HepG2 (cell line): ENCODE data around the gene CLEC20A. TPM values are rescaled to one million over a fixed set of nuclear protein-coding genes. Genes with fewer than 3 reads are reported as not detected.

Experiments used
- ATAC-seq: fragments of 200-7000 bp; cut with Tn5 transposase; 3 replicates; pipeline ENCODE4 v1.9.1; 2020; ENCODE audit warnings: mild to moderate bottlenecking, moderate library complexity
- BruUV-seq: library from RNA; stranded (reverse); fragments of 400-500 nt; replicated peaks from 2 replicates; lab custom pipeline; 2021; lab: Mats Ljungman, UMichigan
- CTCF ChIA-PET: fragments of 300-600 bp; formaldehyde crosslinking; extraction: SDS; loops from one replicate; lab custom pipeline; 2021; ENCODE audit warnings: low total read pairs, inconsistent platforms, low intra/inter-chr PET ratio; lab: Yijun Ruan, JAX
- POLR2A ChIA-PET: fragments of 350-600 bp; sonication (Branson Sonifier 250); formaldehyde crosslinking; loops from one replicate; lab custom pipeline; 2020; ENCODE audit warnings: antibody characterized with exemption, inconsistent platforms; lab: Yijun Ruan, JAX
- DNase-seq: peaks from one replicate; pipeline ENCODE4 v3.0.0-alpha.2; 2015; ENCODE audit warnings: low spot score
- FAIRE-seq: peaks from 3 replicates; lab custom pipeline; 2011; peaks lifted over from hg19 to GRCh38; lab: Jason Lieb, UNC
- H2AFZ ChIP-seq: one replicate; pipeline ENCODE4 v1.6.1; 2011; ENCODE audit warnings: low read length, inconsistent platforms
- H3K27ac ChIP-seq: fragments of 300-600 bp; 3 replicates; pipeline ENCODE4 v1.8.0; 2011; ENCODE audit warnings: mixed run types, mild to moderate bottlenecking, mixed read lengths, low read length, inconsistent platforms; ENCODE audit not compliant: insufficient read depth; ENCODE audit errors: extremely low read length
- H3K27me3 ChIP-seq, 2 experiments: fragments of 200-600 bp in 1 of 2; 2 replicates in 1 of 2; 3 replicates in 1 of 2; pipeline versions ENCODE4 v1.6.0 to v1.8.0; 2011; ENCODE audit warnings: low read length in 2 of 2, mild to moderate bottlenecking in 2 of 2, moderate library complexity in 2 of 2, inconsistent platforms in 1 of 2; ENCODE audit not compliant: insufficient read depth in 2 of 2, control insufficient read depth in 1 of 2
- H3K36me3 ChIP-seq, 2 experiments: fragments of 200-600 bp in 1 of 2; replicated peaks in 1 of 2; 2 replicates in 1 of 2; 3 replicates in 1 of 2; pipeline versions ENCODE4 v1.5.1 to v1.8.0; 2011; ENCODE audit warnings: low read length in 2 of 2, inconsistent platforms in 1 of 2; ENCODE audit not compliant: insufficient read depth in 2 of 2, control insufficient read depth in 1 of 2
- H3K4me1 ChIP-seq: 2 replicates; pipeline ENCODE4 v1.5.1; 2012; ENCODE audit warnings: low read length, inconsistent platforms; ENCODE audit not compliant: insufficient read depth
- H3K4me2 ChIP-seq: 2 replicates; pipeline ENCODE4 v1.6.0; 2011; ENCODE audit warnings: low read depth, low read length, inconsistent platforms
- H3K4me3 ChIP-seq, 3 experiments: fragments of 200-600 bp in 1 of 3; sonication (generic), shearing (Covaris generic) in 1 of 3; replicated peaks in 1 of 3; 2 replicates each; pipeline ENCODE4 v1.5.1; 2011 to 2016; ENCODE audit warnings: low read length in 3 of 3, inconsistent platforms in 2 of 3, low read depth in 2 of 3, mild to moderate bottlenecking in 2 of 3, control low read depth in 1 of 3, mixed read lengths in 1 of 3; ENCODE audit not compliant: insufficient read depth in 1 of 3
- H3K79me2 ChIP-seq: one replicate; pipeline ENCODE4 v1.6.1; 2011; ENCODE audit warnings: low read length, inconsistent platforms; ENCODE audit not compliant: insufficient read depth
- H3K9ac ChIP-seq: 2 replicates; pipeline ENCODE4 v1.6.0; 2011; ENCODE audit warnings: mild to moderate bottlenecking, low read depth, low read length, inconsistent platforms; ENCODE audit not compliant: insufficient read depth
- H3K9me3 ChIP-seq: 2 replicates; pipeline ENCODE4 v1.5.1; 2012; ENCODE audit warnings: mild to moderate bottlenecking, low read length
- H4K20me1 ChIP-seq: 2 replicates; pipeline ENCODE4 v1.6.0; 2011; ENCODE audit warnings: inconsistent platforms, mild to moderate bottlenecking, low read length, moderate library complexity; ENCODE audit not compliant: insufficient read depth
- ATF7 ChIP-seq, 2 experiments: fragments of 450-650 bp in 1 of 2; sonication (generic) in 1 of 2; formaldehyde crosslinking in 1 of 2; IDR thresholded peaks; 2 replicates each; pipeline versions ENCODE4 v1.4.0 to v1.6.1; 2016 to 2020; ENCODE audit warnings: antibody characterized with exemption in 1 of 2, mild to moderate bottlenecking in 1 of 2, missing genetic modification reagents in 1 of 2
- CCDC6 ChIP-seq: sonication (generic); formaldehyde crosslinking; IDR thresholded peaks from 2 replicates; pipeline ENCODE4 v1.8.1; 2022; ENCODE audit warnings: mild to moderate bottlenecking, missing genetic modification reagents, moderate library complexity
- CEBPB ChIP-seq: IDR thresholded peaks from 2 replicates; pipeline ENCODE4 v1.6.1; 2011; ENCODE audit warnings: low read depth, low read length, improper control_type of control experiment, borderline replicate concordance
- FOXC1 ChIP-seq: sonication (generic); formaldehyde crosslinking; IDR thresholded peaks from 2 replicates; pipeline ENCODE4 v1.8.0; 2022; ENCODE audit warnings: mild to moderate bottlenecking, missing genetic modification reagents, borderline replicate concordance
- GTF2F1 ChIP-seq: fragments of 150-350 bp; IDR thresholded peaks from 2 replicates; pipeline ENCODE4 v1.6.1; 2014; ENCODE audit warnings: low read length
- HIVEP1 ChIP-seq: sonication (generic); formaldehyde crosslinking; IDR thresholded peaks from 2 replicates; pipeline ENCODE4 v1.4.0; 2020; ENCODE audit warnings: mild to moderate bottlenecking, missing genetic modification reagents
- HNRNPL ChIP-seq: fragments of 200-400 bp; formaldehyde crosslinking; IDR thresholded peaks from 2 replicates; pipeline ENCODE4 v1.6.1; 2017; ENCODE audit warnings: mild to moderate bottlenecking, low read depth, low read length
- KLF15 ChIP-seq: sonication (generic); formaldehyde crosslinking; IDR thresholded peaks from 2 replicates; pipeline ENCODE4 v1.8.1; 2023; ENCODE audit warnings: borderline replicate concordance, mild to moderate bottlenecking, inconsistent platforms, missing genetic modification reagents, mixed read lengths
- ONECUT2 ChIP-seq: sonication (generic); formaldehyde crosslinking; IDR thresholded peaks from 2 replicates; pipeline ENCODE4 v1.4.0; 2020; ENCODE audit warnings: missing genetic modification reagents
- SMAD9 ChIP-seq: sonication (generic); formaldehyde crosslinking; IDR thresholded peaks from 2 replicates; pipeline ENCODE4 v1.5.1; 2020; ENCODE audit warnings: mild to moderate bottlenecking, missing genetic modification reagents
- ZKSCAN8 ChIP-seq: IDR thresholded peaks from 2 replicates; pipeline ENCODE4 v1.6.1; 2016; ENCODE audit warnings: borderline replicate concordance, missing genetic modification reagents, missing compliant biosample characterization
- ZNF317 ChIP-seq: sonication (generic); formaldehyde crosslinking; IDR thresholded peaks from 2 replicates; pipeline ENCODE4 v1.5.0; 2020; ENCODE audit warnings: mild to moderate bottlenecking, missing genetic modification reagents
- ZNF550 ChIP-seq: sonication (generic); formaldehyde crosslinking; IDR thresholded peaks from 2 replicates; pipeline ENCODE4 v1.4.0; 2020; ENCODE audit warnings: mild to moderate bottlenecking, missing genetic modification reagents, borderline replicate concordance
- ZNF644 ChIP-seq: IDR thresholded peaks from 2 replicates; pipeline ENCODE4 v1.6.1; 2016; ENCODE audit warnings: low read depth
- ZNF749 ChIP-seq: sonication (generic); formaldehyde crosslinking; IDR thresholded peaks from 2 replicates; pipeline ENCODE4 v1.8.0; 2022; ENCODE audit warnings: mild to moderate bottlenecking, missing genetic modification reagents, moderate library complexity, borderline replicate concordance
- ZNF841 ChIP-seq: sonication (generic); formaldehyde crosslinking; IDR thresholded peaks from 2 replicates; pipeline ENCODE4 v1.8.1; 2023; ENCODE audit warnings: missing genetic modification reagents, borderline replicate concordance
- WGBS: methylation state at CpG from one replicate; pipeline ENCODE4 v1.1.6; 2017; ENCODE audit warnings: low lambda C conversion rate; 5-methylcytosine and 5-hydroxymethylcytosine counted together
- in situ Hi-C: cut with HindIII; loops from 2 replicates; pipeline ENCODE4 v1.10.0; 2017; ENCODE audit warnings: low pct_unique_long_range_greater_than_20kb; ENCODE audit not compliant: extremely low pct_ligation_motif_present
- intact Hi-C: fragments of 100-400 bp; cut with micrococcal nuclease; formaldehyde crosslinking; loops from one replicate; pipeline ENCODE4 v1.10.0; 2022; ENCODE audit not compliant: unreplicated experiment
- polyA plus RNA-seq, 8 experiments: library from polyadenylated mRNA; depleted of rRNA in 3 of 8; stranded (reverse) in 7 of 8; unstranded in 1 of 8; fragments of >200 nt; fragmentation: Illumina TruSeq in 4 of 8; extraction: Trizol in 4 of 8; gene quantifications; 2 replicates each; pipeline versions ENCODE4 v1.2.1 to v1.2.3, GENCODE V29; 2011 to 2016; ENCODE audit warnings: low read depth in 4 of 8, missing spikeins in 1 of 8, mixed read lengths in 1 of 8; ENCODE audit not compliant: insufficient read depth in 1 of 8
- total RNA-seq, 5 experiments: library from RNA; depleted of rRNA; stranded (reverse); fragments of >200 nt; fragmentation: Illumina TruSeq; extraction: Trizol; gene quantifications; 2 replicates each; pipeline ENCODE4 v1.2.3, GENCODE V29; 2016; ENCODE audit warnings: low read depth in 1 of 5
- TF ChIP-seq, protein P1 (sequence below): sonication (generic); formaldehyde crosslinking; IDR thresholded peaks from 2 replicates; pipeline ENCODE4 v1.8.0; 2022; ENCODE audit warnings: mild to moderate bottlenecking, missing genetic modification reagents
- TF ChIP-seq, protein P2 (sequence below): sonication (generic); formaldehyde crosslinking; conservative IDR thresholded peaks from 2 replicates; pipeline ENCODE4 v1.4.0; 2020; ENCODE audit warnings: missing genetic modification reagents

Gene CLEC20A
- total and polyA plus RNA-seq, 2 of the 13 experiments (the other 11 are each of a cell fraction or from before 2014, with no cell fraction given), result not detected

DNA sequence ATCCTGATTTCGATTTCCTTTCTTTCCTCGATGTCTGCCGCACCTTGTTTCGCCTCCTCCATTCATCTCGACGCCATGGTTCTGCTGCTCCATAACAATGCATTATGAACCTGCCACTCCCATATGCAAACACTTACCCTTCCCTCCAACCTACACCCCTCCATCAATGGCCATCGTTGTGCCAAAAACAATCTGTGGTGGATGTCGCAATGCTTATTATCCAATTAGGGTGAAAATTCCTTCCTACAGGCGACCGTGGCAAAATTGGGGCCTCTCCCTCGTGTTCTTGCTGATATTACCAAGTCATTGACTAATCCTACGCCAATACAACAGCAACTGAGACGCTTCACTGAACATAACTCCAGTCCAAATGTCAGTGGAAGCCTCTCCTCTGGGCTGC is 40.3 kb downstream of the CLEC20A start:
- H3K4me2 ChIP-seq, result no peak overlapping the region
- no peak overlapping the region for H2AFZ ChIP-seq
- POLR2A ChIA-PET, result no interaction called here
- H3K4me3 ChIP-seq, result no peak overlapping the region
- H3K4me1 ChIP-seq, result peaks cover 8% of the 10 kb centered on the region; the same call in 1 of the 2 replicates
- no peak for DNase-seq
- H3K79me2 ChIP-seq, result no peaks in the 10 kb centered on the region
- no TSS peak for BruUV-seq
- CTCF ChIA-PET, result no interaction called here
- no peaks in the 10 kb centered on the region for H3K9me3 ChIP-seq
- FAIRE-seq, result no peak
- in situ Hi-C loops, result no loop called here
- H4K20me1 ChIP-seq, result no peaks in the 10 kb centered on the region
- no peak overlapping the region for H3K27ac ChIP-seq
- no peak for ATAC-seq
- 0 out of 5 replicates have a peak, but pooled peaks cover 0 to 3% of the 10 kb centered on the region in 2 experiments for H3K36me3 ChIP-seq
- intact Hi-C loops, result loop anchor here (10.0 kb wide), 1 partner anchor 92 kb away; no protein-coding TSS in a partner anchor
- H3K9ac ChIP-seq, result no peak overlapping the region
- 95% methylated on average over 13 of the region's 13 CpGs for WGBS
- H3K27me3 ChIP-seq, result no peaks in the 10 kb centered on the region
- TF ChIP-seq ZKSCAN8 (CRISPR knock-in tag), result no peak
- peak; percentile 44; the same call in 1 of the 2 replicates for TF ChIP-seq CEBPB

DNA sequence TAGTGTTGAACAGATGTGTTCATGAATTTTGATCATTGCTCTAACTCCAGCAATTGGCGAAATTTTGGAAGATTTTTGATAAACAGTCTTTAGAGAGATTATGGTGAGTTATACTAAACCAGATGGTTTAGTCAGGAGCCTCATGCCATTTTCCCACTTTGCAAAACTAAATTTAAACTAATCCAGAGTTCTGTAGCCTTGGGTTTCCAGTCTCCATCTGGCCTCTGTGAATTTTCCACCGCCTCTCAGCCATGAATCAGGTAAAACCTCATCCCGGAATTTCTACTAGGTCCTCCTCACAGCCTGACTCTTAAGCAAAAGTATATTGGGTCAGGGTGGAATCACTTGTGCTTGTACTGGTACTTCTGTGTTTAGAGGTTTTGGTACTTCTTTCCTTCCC is 44.8 kb downstream of the CLEC20A start:
- H2AFZ ChIP-seq, result no peak overlapping the region
- ATAC-seq, result no peak
- H4K20me1 ChIP-seq, result no peaks in the 10 kb centered on the region
- no peaks in the 10 kb centered on the region for H3K79me2 ChIP-seq
- no peak overlapping the region for H3K4me2 ChIP-seq
- BruUV-seq, result no TSS peak
- H3K36me3 ChIP-seq, result no peaks in the 10 kb centered on the region; a peak in 1 of 5 replicates
- ChIA-PET POLR2A (no interaction called here), CTCF (no interaction called here)
- H3K27me3 ChIP-seq, result no peaks in the 10 kb centered on the region
- no peak overlapping the region for H3K9ac ChIP-seq
- no peak for DNase-seq
- H3K4me3 ChIP-seq, result no peak overlapping the region
- no peak overlapping the region for H3K27ac ChIP-seq
- peaks cover 8% of the 10 kb centered on the region; the same call in 1 of the 2 replicates for H3K4me1 ChIP-seq
- FAIRE-seq, result no peak
- intact Hi-C loops, result loop anchor here (10.0 kb wide), 1 partner anchor 87 kb away; no protein-coding TSS in a partner anchor
- WGBS, result 97% methylated on average over 3 of the region's 3 CpGs
- H3K9me3 ChIP-seq, result no peaks in the 10 kb centered on the region
- in situ Hi-C loops, result no loop called here
- TF ChIP-seq, protein P1, sequence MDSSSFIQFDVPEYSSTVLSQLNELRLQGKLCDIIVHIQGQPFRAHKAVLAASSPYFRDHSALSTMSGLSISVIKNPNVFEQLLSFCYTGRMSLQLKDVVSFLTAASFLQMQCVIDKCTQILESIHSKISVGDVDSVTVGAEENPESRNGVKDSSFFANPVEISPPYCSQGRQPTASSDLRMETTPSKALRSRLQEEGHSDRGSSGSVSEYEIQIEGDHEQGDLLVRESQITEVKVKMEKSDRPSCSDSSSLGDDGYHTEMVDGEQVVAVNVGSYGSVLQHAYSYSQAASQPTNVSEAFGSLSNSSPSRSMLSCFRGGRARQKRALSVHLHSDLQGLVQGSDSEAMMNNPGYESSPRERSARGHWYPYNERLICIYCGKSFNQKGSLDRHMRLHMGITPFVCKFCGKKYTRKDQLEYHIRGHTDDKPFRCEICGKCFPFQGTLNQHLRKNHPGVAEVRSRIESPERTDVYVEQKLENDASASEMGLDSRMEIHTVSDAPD (CRISPR knock-in tag), result no peak
- no peak for TF ChIP-seq ZNF749 (CRISPR knock-in tag)
- TF ChIP-seq, protein P2, sequence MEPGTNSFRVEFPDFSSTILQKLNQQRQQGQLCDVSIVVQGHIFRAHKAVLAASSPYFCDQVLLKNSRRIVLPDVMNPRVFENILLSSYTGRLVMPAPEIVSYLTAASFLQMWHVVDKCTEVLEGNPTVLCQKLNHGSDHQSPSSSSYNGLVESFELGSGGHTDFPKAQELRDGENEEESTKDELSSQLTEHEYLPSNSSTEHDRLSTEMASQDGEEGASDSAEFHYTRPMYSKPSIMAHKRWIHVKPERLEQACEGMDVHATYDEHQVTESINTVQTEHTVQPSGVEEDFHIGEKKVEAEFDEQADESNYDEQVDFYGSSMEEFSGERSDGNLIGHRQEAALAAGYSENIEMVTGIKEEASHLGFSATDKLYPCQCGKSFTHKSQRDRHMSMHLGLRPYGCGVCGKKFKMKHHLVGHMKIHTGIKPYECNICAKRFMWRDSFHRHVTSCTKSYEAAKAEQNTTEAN, result no peak
- TF ChIP-seq HNRNPL, result no peak
- no peak for TF ChIP-seq ONECUT2 (CRISPR knock-in tag)
- no peak for TF ChIP-seq SMAD9 (CRISPR knock-in tag)
- no peak for TF ChIP-seq CCDC6 (CRISPR knock-in tag)
- no peak for TF ChIP-seq ZNF550
- no peak for TF ChIP-seq ZNF841
- TF ChIP-seq GTF2F1, result no peak
- TF ChIP-seq ATF7 (IDR thresholded peaks at IDR 0.05), result no peak
- TF ChIP-seq ATF7 (CRISPR knock-in tag; IDR thresholded peaks at IDR 0.05), result no peak
- no peak for TF ChIP-seq HIVEP1 (CRISPR knock-in tag)
- TF ChIP-seq KLF15, result no peak
- TF ChIP-seq FOXC1 (CRISPR knock-in tag), result no peak
- TF ChIP-seq ZNF644 (CRISPR knock-in tag), result no peak
- TF ChIP-seq ZNF317 (CRISPR knock-in tag), result no peak
